Lung (tissue), 12 donors: Measurements from ENCODE around the gene TP73. TPM values are rescaled to one million over a fixed set of nuclear protein-coding genes. Genes with fewer than 3 reads are reported as not detected.

Source experiments
- ATAC-seq: fragments of 200-7000 bp; cut with Tn5 transposase; one replicate; pipeline ENCODE4 v1.9.1; 2020; ENCODE audit warnings: moderate number of reproducible peaks; ENCODE audit not compliant: insufficient read depth, low FRiP score
- DNase-seq, 3 donors: peaks; one replicate each; pipeline ENCODE4 v3.0.0-alpha.2; 2013 to 2017
- H3K27ac ChIP-seq, 2 donors: one replicate each; pipeline ENCODE4 v1.5.1; 2013; ENCODE audit warnings: mild to moderate bottlenecking in 2 of 2, moderate library complexity in 2 of 2, control low read depth in 1 of 2, inconsistent platforms in 1 of 2, low read depth in 1 of 2, low read length in 1 of 2
- H3K27me3 ChIP-seq, 3 donors: one replicate each; pipeline ENCODE4 v1.5.1; 2013; ENCODE audit warnings: low read length in 2 of 3; ENCODE audit not compliant: control insufficient read depth in 3 of 3, insufficient read depth in 3 of 3
- H3K36me3 ChIP-seq, 4 donors: one replicate each; pipeline ENCODE4 v1.5.1; 2013; ENCODE audit warnings: low read length in 4 of 4, mild to moderate bottlenecking in 1 of 4, moderate library complexity in 1 of 4; ENCODE audit not compliant: control insufficient read depth in 4 of 4, insufficient read depth in 4 of 4
- H3K4me1 ChIP-seq, 5 donors: one replicate each; pipeline ENCODE4 v1.5.1; 2013; ENCODE audit warnings: low read length in 5 of 5, mild to moderate bottlenecking in 2 of 5, moderate library complexity in 1 of 5; ENCODE audit not compliant: control insufficient read depth in 5 of 5, insufficient read depth in 5 of 5
- H3K4me3 ChIP-seq: one replicate; pipeline ENCODE4 v1.5.1; 2013; ENCODE audit warnings: mild to moderate bottlenecking, control low read depth, moderate library complexity
- H3K9ac ChIP-seq, 2 donors: one replicate each; pipeline ENCODE4 v1.5.1; 2013; ENCODE audit warnings: low read length in 2 of 2, control low read depth in 1 of 2; ENCODE audit not compliant: insufficient read depth in 1 of 2
- H3K9me3 ChIP-seq, 4 donors: one replicate each; pipeline ENCODE4 v1.5.1; 2013; ENCODE audit warnings: low read length in 3 of 4, mild to moderate bottlenecking in 1 of 4, moderate library complexity in 1 of 4; ENCODE audit not compliant: control insufficient read depth in 4 of 4, insufficient read depth in 3 of 4
- WGBS, 2 donors: extraction: QIAGEN DNeasy Blood & Tissue Kit; methylation state at CpG; one replicate each; pipeline ENCODE4 v1.1.7; 2013; 5-methylcytosine and 5-hydroxymethylcytosine counted together
- polyA plus RNA-seq, 2 donors: library from polyadenylated mRNA; stranded (reverse); fragments of 200-250 nt; gene quantifications; one replicate each; pipeline ENCODE4 v1.2.1, GENCODE V29; 2013
- total RNA-seq, 2 donors: library from RNA; depleted of rRNA in 1 of 2; stranded (reverse); fragments of >200 nt in 1 of 2; gene quantifications; one replicate each; pipeline ENCODE4 v1.2.1, GENCODE V29; 2014 to 2021
- TF ChIP-seq, protein P1 (sequence below): IDR thresholded peaks from 2 replicates; pipeline ENCODE4 v1.5.1; 2012; ENCODE audit warnings: mild to moderate bottlenecking; ENCODE audit errors: control extremely low read depth, extremely low read depth
- donor health status: control.
- donor health status: control.
- donor health status: Bipolar disorder and iron deficiency.
- donor health status: healthy.
- donor health status: DM: yes; HTN: yes; CAD: no.

Gene TP73
- total and polyA plus RNA-seq, 4 donors, result 1.7 to 12.3 (median 2.2) TPM

- ATAC-seq, result no peak
Measured at GRCh38 chr1:3777647-3778589, 125.6 kb downstream of the TP73 start.

GRCh38 chr1:3778590-3779264 lies 126.4 kb downstream of the TP73 start:
- ATAC-seq (no peak), DNase-seq (no peak)
- no peaks in the 10 kb centered on the region for H3K9me3 ChIP-seq
- H3K4me1 ChIP-seq, result peaks cover 0 to 18% (median 11%) of the 10 kb centered on the region in 5 donors
- 81 to 82% methylated on average over 14 of the region's 14 CpGs for WGBS, 2 donors
- no peak overlapping the region for H3K4me3 ChIP-seq
- H3K36me3 ChIP-seq, result peaks cover 20 to 37% (median 30%) of the 10 kb centered on the region in 4 donors
- H3K9ac ChIP-seq, result no peak overlapping the region
- TF ChIP-seq, protein P1, sequence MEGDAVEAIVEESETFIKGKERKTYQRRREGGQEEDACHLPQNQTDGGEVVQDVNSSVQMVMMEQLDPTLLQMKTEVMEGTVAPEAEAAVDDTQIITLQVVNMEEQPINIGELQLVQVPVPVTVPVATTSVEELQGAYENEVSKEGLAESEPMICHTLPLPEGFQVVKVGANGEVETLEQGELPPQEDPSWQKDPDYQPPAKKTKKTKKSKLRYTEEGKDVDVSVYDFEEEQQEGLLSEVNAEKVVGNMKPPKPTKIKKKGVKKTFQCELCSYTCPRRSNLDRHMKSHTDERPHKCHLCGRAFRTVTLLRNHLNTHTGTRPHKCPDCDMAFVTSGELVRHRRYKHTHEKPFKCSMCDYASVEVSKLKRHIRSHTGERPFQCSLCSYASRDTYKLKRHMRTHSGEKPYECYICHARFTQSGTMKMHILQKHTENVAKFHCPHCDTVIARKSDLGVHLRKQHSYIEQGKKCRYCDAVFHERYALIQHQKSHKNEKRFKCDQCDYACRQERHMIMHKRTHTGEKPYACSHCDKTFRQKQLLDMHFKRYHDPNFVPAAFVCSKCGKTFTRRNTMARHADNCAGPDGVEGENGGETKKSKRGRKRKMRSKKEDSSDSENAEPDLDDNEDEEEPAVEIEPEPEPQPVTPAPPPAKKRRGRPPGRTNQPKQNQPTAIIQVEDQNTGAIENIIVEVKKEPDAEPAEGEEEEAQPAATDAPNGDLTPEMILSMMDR, result no peak
- H3K27ac ChIP-seq, result no peak overlapping the region
- no peaks in the 10 kb centered on the region for H3K27me3 ChIP-seq

More at GRCh38 chr1:3777647-3778589, 125.6 kb downstream of the TP73 start:
- peaks cover 0 to 19% (median 11%) of the 10 kb centered on the region in 5 donors for H3K4me1 ChIP-seq
- H3K9me3 ChIP-seq, result no peaks in the 10 kb centered on the region
- no peak for DNase-seq
- TF ChIP-seq, protein P1, result no peak
- whole genome bisulfite sequencing, 2 donors, result 80 to 89% methylated on average over 20 of the region's 20 CpGs
- peaks cover 14 to 32% (median 27%) of the 10 kb centered on the region in 4 donors for H3K36me3 ChIP-seq
- no peak overlapping the region for H3K4me3 ChIP-seq
- H3K9ac ChIP-seq, result no peak overlapping the region
- no peak overlapping the region for H3K27ac ChIP-seq
- no peaks in the 10 kb centered on the region for H3K27me3 ChIP-seq

DNA sequence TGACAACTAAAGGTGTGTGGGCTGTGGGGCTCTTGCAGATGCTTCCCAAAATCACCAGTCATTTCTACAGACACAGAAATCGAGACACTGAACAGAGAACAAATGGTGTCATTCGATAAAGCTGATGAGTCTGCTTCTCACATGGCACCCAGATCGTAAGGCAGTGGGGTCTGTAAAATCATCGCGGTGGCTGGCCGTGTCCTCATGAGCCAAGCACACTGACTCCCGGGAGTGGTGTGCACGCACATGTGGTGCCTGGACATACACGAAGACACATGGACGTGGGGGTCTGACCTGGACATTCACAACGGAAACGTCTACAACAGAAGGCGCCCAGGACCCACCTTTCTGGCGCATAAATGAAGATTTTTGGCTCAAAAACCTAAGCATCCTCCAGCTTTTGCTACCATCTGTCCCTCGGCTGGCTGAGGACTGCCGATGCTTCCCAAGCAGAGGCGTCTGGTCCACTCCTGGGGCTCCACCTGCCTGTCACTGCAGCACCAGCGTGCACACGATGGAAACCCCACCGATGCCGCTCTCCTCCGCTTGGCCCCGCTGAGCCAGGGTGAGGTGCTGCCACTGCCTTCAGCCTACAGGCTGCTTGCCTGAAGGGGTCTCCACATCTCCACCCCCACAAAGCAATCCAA lies 127.1 kb downstream of the TP73 start:
- ATAC-seq, result no peak
- TF ChIP-seq, protein P1, result no peak
- Histone ChIP-seq H3K4me1 (peaks cover 0 to 18% (median 11%) of the 10 kb centered on the region in 5 donors), H3K9me3 (no peaks in the 10 kb centered on the region), H3K36me3 (peaks cover 23 to 43% (median 32%) of the 10 kb centered on the region in 4 donors), H3K9ac (no peak overlapping the region), H3K27me3 (no peaks in the 10 kb centered on the region), H3K4me3 (no peak overlapping the region), H3K27ac (no peak overlapping the region)
- no peak for DNase-seq
- 94 to 96% methylated on average over 23 of the region's 23 CpGs for WGBS, 2 donors
